ENCODE results near the gene PITPNC1. TPM values are rescaled to one million over a fixed set of nuclear protein-coding genes. Genes with fewer than 3 reads are reported as not detected.
A peak's percentile ranks its signal among the peaks of the same experiment; 100 is the strongest.

The PITPNC1 gene
- total RNA-seq, 2 donors from 2014 or later, result 12.5 to 18.1 TPM

- DNase-seq (ENCODE audit: low spot score), result no peak
- no peak overlapping the region for H3K27ac ChIP-seq
- no peaks in the 10 kb centered on the region for H3K36me3 ChIP-seq
- no peak for TF ChIP-seq CTCF (IDR thresholded peaks at IDR 0.05)
- no peaks in the 10 kb centered on the region for H3K9me3 ChIP-seq
- H3K27me3 ChIP-seq, result no peaks in the 10 kb centered on the region
- peaks cover 0 to 20% of the 10 kb centered on the region in 2 donors for H3K4me1 ChIP-seq
- H3K4me3 ChIP-seq, result no peak overlapping the region
Observed at GRCh38 chr17:67525239-67526135, 148.4 kb downstream of the PITPNC1 start.

- no peaks in the 10 kb centered on the region for H3K9me3 ChIP-seq
- no peaks in the 10 kb centered on the region for H3K36me3 ChIP-seq
- no peak overlapping the region for H3K4me3 ChIP-seq
- no peak for TF ChIP-seq CTCF (IDR thresholded peaks at IDR 0.05)
- peaks cover 0 to 24% of the 10 kb centered on the region in 2 donors for H3K4me1 ChIP-seq
- no peak overlapping the region for H3K27ac ChIP-seq
- DNase-seq (ENCODE audit: low spot score), result no peak
- H3K27me3 ChIP-seq, result no peaks in the 10 kb centered on the region
Observed at GRCh38 chr17:67526700-67527099, 149.6 kb downstream of the PITPNC1 start.

- Histone ChIP-seq H3K4me3 (peak overlapping the region in 1 of 2 donors; percentile 31), H3K9me3 (no peaks in the 10 kb centered on the region), H3K4me1 (peaks cover 0 to 39% of the 10 kb centered on the region in 2 donors), H3K36me3 (no peaks in the 10 kb centered on the region), H3K27ac (peak overlapping the region; percentile 66 to 79), H3K27me3 (no peaks in the 10 kb centered on the region)
- no peak for TF ChIP-seq CTCF (IDR thresholded peaks at IDR 0.05)
- DNase-seq (ENCODE audit: low spot score), result peak; percentile 88
Observed at GRCh38 chr17:67528751-67529436, 151.8 kb downstream of the PITPNC1 start.

- Histone ChIP-seq H3K27ac (peak overlapping the region; percentile 43 to 60), H3K36me3 (no peaks in the 10 kb centered on the region), H3K4me3 (no peak overlapping the region), H3K4me1 (peaks cover 0 to 54% of the 10 kb centered on the region in 2 donors), H3K27me3 (no peaks in the 10 kb centered on the region), H3K9me3 (no peaks in the 10 kb centered on the region)
- no peak for TF ChIP-seq CTCF (IDR thresholded peaks at IDR 0.05)
- no peak for DNase-seq (ENCODE audit: low spot score)
Observed at GRCh38 chr17:67531291-67531690, 154.2 kb downstream of the PITPNC1 start.

GRCh38 chr17:67532326-67532871, 155.3 kb downstream of the PITPNC1 start:
- H3K4me1 ChIP-seq, result peaks cover 0 to 54% of the 10 kb centered on the region in 2 donors
- no peaks in the 10 kb centered on the region for H3K9me3 ChIP-seq

More at GRCh38 chr17:67532326-67532871, 155.3 kb downstream of the PITPNC1 start:
- no peak for DNase-seq (ENCODE audit: low spot score)
- peak overlapping the region; percentile 43 to 60 for H3K27ac ChIP-seq
- H3K36me3 ChIP-seq, result no peaks in the 10 kb centered on the region
- H3K4me3 ChIP-seq, result no peak overlapping the region
- TF ChIP-seq CTCF (IDR thresholded peaks at IDR 0.05), result no peak
- H3K27me3 ChIP-seq, result no peaks in the 10 kb centered on the region

Measured in right atrium auricular region (tissue), 2 donors.